Omental fat pad (tissue), 4 donors: ENCODE measurements around the gene TCHHL1. TPM values are rescaled to one million over a fixed set of nuclear protein-coding genes. Genes with fewer than 3 reads are reported as not detected.
A peak's percentile ranks its signal among the peaks of the same experiment; 100 is the strongest.

Experiments
- ATAC-seq: fragments of 150-250 bp; one replicate; pipeline ENCODE4 v1.9.1; 2016; ENCODE audit warnings: mild to moderate bottlenecking, moderate library complexity; ENCODE audit not compliant: low FRiP score
- DNase-seq: peaks from one replicate; pipeline ENCODE4 v3.0.0-alpha.2; 2019; ENCODE audit warnings: low spot score
- CTCF ChIP-seq, 3 donors: fragments of 450-650 bp; IDR thresholded peaks; one replicate each; pipeline ENCODE4 v1.5.1; 2016 to 2017; ENCODE audit warnings: antibody characterized with exemption in 3 of 3, mild to moderate bottlenecking in 3 of 3, moderate library complexity in 2 of 3
- small RNA-seq: library from RNA; depleted of rRNA; stranded (forward); fragments of <200 nt; gene quantifications from one replicate; pipeline ENCODE3, GENCODE V24; 2016
- total RNA-seq, 4 donors: library from RNA; depleted of rRNA; stranded (reverse); fragments of >200 nt; gene quantifications; one replicate each; pipeline ENCODE4 v1.1.0, GENCODE V29; 2016

The TCHHL1 gene
- total RNA-seq, 4 donors from 2014 or later, result not detected

GRCh38 chr1:152039461-152039860, 49.4 kb downstream of the TCHHL1 start:
- no peak for ATAC-seq
- TF ChIP-seq CTCF (IDR thresholded peaks at IDR 0.05), result no peak
- DNase-seq, result no peak

GRCh38 chr1:152038871-152039270, 50.0 kb downstream of the TCHHL1 start:
- no peak for ATAC-seq
- DNase-seq, result no peak
- no peak for TF ChIP-seq CTCF (IDR thresholded peaks at IDR 0.05)

GRCh38 chr1:152036267-152037216, 52.3 kb downstream of the TCHHL1 start, which contains the start of gene S100A11:
Gene S100A11, minus strand, starts transcription at chr1:152037004. Its CDS starts 89 bp downstream, at chr1:152036915.
- DNase-seq (peak; percentile 78), ATAC-seq (peak; percentile 95)
- TF ChIP-seq CTCF (IDR thresholded peaks at IDR 0.05), result no peak

- ATAC-seq, result no peak
- no peak for TF ChIP-seq CTCF (IDR thresholded peaks at IDR 0.05)
- no peak for DNase-seq
Measured at GRCh38 chr1:152035539-152036266, 53.2 kb downstream of the TCHHL1 start.

- ATAC-seq (peak; percentile 39), DNase-seq (no peak)
- peak in 1 of 3 donors; percentile 37 for TF ChIP-seq CTCF (IDR thresholded peaks at IDR 0.05)
Measured at GRCh38 chr1:152034654-152035538, 54.0 kb downstream of the TCHHL1 start.

- DNase-seq, result no peak
- ATAC-seq, result no peak
- TF ChIP-seq CTCF (IDR thresholded peaks at IDR 0.05), result no peak
Measured at GRCh38 chr1:152034324-152034653, 54.6 kb downstream of the TCHHL1 start.

Small RNA genes within 50 kb of the gene (small RNA-seq; reads per million reads assigned to genes)
- gene SPTLC1P4, result not detected

Other genes starting within 250 kb of the TCHHL1 start
- 1 to 10 TPM in 1 of 4 donors, not detected in 3; 1.9 TPM for gene C2CD4D, start 249.2 kb downstream of the TCHHL1 start, total RNA-seq
- gene THEM5, start 235.4 kb downstream of the TCHHL1 start, total RNA-seq, result not detected
- 10 to 100 TPM; 17.3 to 29.3 (median 21.8) TPM for gene THEM4, start 179.6 kb downstream of the TCHHL1 start, total RNA-seq
- 100 to 1,000 TPM; 127 to 351 (median 161) TPM for gene S100A10, start 95.2 kb downstream of the TCHHL1 start, total RNA-seq
- 100 to 1,000 TPM; 211 to 389 (median 295) TPM for gene S100A11, start 52.1 kb downstream of the TCHHL1 start, total RNA-seq
- 1 to 10 TPM in 2 of 4 donors, under 1 TPM in 2; 0.19 to 1.4 (median 0.86) TPM for gene TCHH, start 26.4 kb upstream of the TCHHL1 start, total RNA-seq
- not detected for gene RPTN, start 70.2 kb upstream of the TCHHL1 start, total RNA-seq
- gene HRNR, start 135.1 kb upstream of the TCHHL1 start, total RNA-seq, result not detected
- not detected for gene FLG, start 236.2 kb upstream of the TCHHL1 start, total RNA-seq